HEK293T (cell line): ENCODE measurements around the gene TAF5L.

Experiments
- ARNT ChIP-seq: fragments of 450-650 bp; IDR thresholded peaks from 2 replicates; pipeline ENCODE4 v1.6.1; 2017; ENCODE audit warnings: mild to moderate bottlenecking
- BHLHE40 ChIP-seq: fragments of 450-650 bp; IDR thresholded peaks from 2 replicates; pipeline ENCODE4 v1.6.1; 2016; ENCODE audit warnings: mild to moderate bottlenecking, moderate library complexity, borderline replicate concordance
- CTBP1 ChIP-seq: fragments of 450-650 bp; IDR thresholded peaks from 2 replicates; pipeline ENCODE4 v1.6.1; 2016; ENCODE audit warnings: borderline replicate concordance
- SP1 ChIP-seq: fragments of 450-650 bp; IDR thresholded peaks from 2 replicates; pipeline ENCODE4 v1.6.1; 2017
- SUZ12 ChIP-seq: fragments of 450-650 bp; IDR thresholded peaks from 2 replicates; pipeline ENCODE4 v1.6.1; 2016; ENCODE audit warnings: mild to moderate bottlenecking
- ZNF384 ChIP-seq: fragments of 450-650 bp; IDR thresholded peaks from 2 replicates; pipeline ENCODE4 v1.6.1; 2016
- TF ChIP-seq, protein P1 (sequence below): fragments of 450-650 bp; IDR thresholded peaks from 2 replicates; pipeline ENCODE4 v1.6.1; 2016

GRCh38 chr1:229669333-229669732 lies 43.4 kb upstream of the TAF5L start:
- TF ChIP-seq, protein P1, sequence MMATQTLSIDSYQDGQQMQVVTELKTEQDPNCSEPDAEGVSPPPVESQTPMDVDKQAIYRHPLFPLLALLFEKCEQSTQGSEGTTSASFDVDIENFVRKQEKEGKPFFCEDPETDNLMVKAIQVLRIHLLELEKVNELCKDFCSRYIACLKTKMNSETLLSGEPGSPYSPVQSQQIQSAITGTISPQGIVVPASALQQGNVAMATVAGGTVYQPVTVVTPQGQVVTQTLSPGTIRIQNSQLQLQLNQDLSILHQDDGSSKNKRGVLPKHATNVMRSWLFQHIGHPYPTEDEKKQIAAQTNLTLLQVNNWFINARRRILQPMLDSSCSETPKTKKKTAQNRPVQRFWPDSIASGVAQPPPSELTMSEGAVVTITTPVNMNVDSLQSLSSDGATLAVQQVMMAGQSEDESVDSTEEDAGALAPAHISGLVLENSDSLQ: no peak
- TF ChIP-seq SUZ12 (no peak), ARNT (no peak), ZNF384 (no peak), SP1 (no peak), CTBP1 (no peak), BHLHE40 (no peak)
